ENCODE measurements around the gene PDE11A.

PDE11A gene

GRCh38 chr2:177784745-177785067, 287.9 kb downstream of the PDE11A start:
- Histone ChIP-seq H3K4me3 (no peak overlapping the region), H3K27ac (peak overlapping the region in 11 of 21 experiments; percentile 20 to 85 (median 65))

- H3K27ac ChIP-seq: peak overlapping the region in 15 of 21 experiments; percentile 12 to 85 (median 51)
- H3K4me3 ChIP-seq: no peak overlapping the region
Measured at GRCh38 chr2:177783835-177784744, 288.5 kb downstream of the PDE11A start.

- no peak overlapping the region for H3K4me3 ChIP-seq
- peak overlapping the region in 1 of 21 experiments; percentile 81 for H3K27ac ChIP-seq
Measured at GRCh38 chr2:177783091-177783490, 289.5 kb downstream of the PDE11A start.

- H3K4me3 ChIP-seq: no peak overlapping the region
- no peak overlapping the region for H3K27ac ChIP-seq
Measured at GRCh38 chr2:177782613-177783012, 290.0 kb downstream of the PDE11A start.

GRCh38 chr2:177778472-177778871, 294.1 kb downstream of the PDE11A start:
- Histone ChIP-seq H3K27ac (no peak overlapping the region), H3K4me3 (no peak overlapping the region)

GRCh38 chr2:177772529-177772928, 300.0 kb downstream of the PDE11A start:
- H3K27ac ChIP-seq: no peak overlapping the region
- H3K4me3 ChIP-seq: no peak overlapping the region

- no peak overlapping the region for H3K4me3 ChIP-seq
- no peak overlapping the region for H3K27ac ChIP-seq
Measured at GRCh38 chr2:177771191-177771590, 301.4 kb downstream of the PDE11A start.

- Histone ChIP-seq H3K27ac (no peak overlapping the region), H3K4me3 (no peak overlapping the region)
Measured at GRCh38 chr2:177767768-177768167, 304.8 kb downstream of the PDE11A start.

- H3K27ac ChIP-seq: no peak overlapping the region
- H3K4me3 ChIP-seq: no peak overlapping the region
Measured at GRCh38 chr2:177765698-177766097, 306.9 kb downstream of the PDE11A start.

- Histone ChIP-seq H3K27ac (no peak overlapping the region), H3K4me3 (no peak overlapping the region)
Measured at GRCh38 chr2:177763531-177764265, 308.9 kb downstream of the PDE11A start.

- Histone ChIP-seq H3K27ac (no peak overlapping the region), H3K4me3 (no peak overlapping the region)
Measured at GRCh38 chr2:177759443-177759842, 313.1 kb downstream of the PDE11A start.

- H3K4me3 ChIP-seq: no peak overlapping the region
- H3K27ac ChIP-seq: no peak overlapping the region
Measured at GRCh38 chr2:177758591-177759371, 313.8 kb downstream of the PDE11A start.

GRCh38 chr2:177756336-177756735, 316.2 kb downstream of the PDE11A start:
- Histone ChIP-seq H3K4me3 (no peak overlapping the region), H3K27ac (no peak overlapping the region)

- peak overlapping the region in 7 of 21 experiments; percentile 23 to 71 (median 49) for H3K27ac ChIP-seq
Measured at GRCh38 chr2:177754492-177754873, 318.1 kb downstream of the PDE11A start.

GRCh38 chr2:177753682-177754491, 318.7 kb downstream of the PDE11A start:
- H3K27ac ChIP-seq: peak overlapping the region in 6 of 21 experiments; percentile 23 to 71 (median 62)
- H3K4me3 ChIP-seq: no peak overlapping the region

More at GRCh38 chr2:177754492-177754873, 318.1 kb downstream of the PDE11A start:
- H3K4me3 ChIP-seq: no peak overlapping the region

- Histone ChIP-seq H3K4me3 (no peak overlapping the region), H3K27ac (no peak overlapping the region)
Measured at GRCh38 chr2:177748360-177748759, 324.2 kb downstream of the PDE11A start.

GRCh38 chr2:177747384-177747783, 325.2 kb downstream of the PDE11A start:
- Histone ChIP-seq H3K27ac (peak overlapping the region in 1 of 21 experiments; percentile 15), H3K4me3 (no peak overlapping the region)

GRCh38 chr2:177746358-177746757, 326.2 kb downstream of the PDE11A start:
- Histone ChIP-seq H3K4me3 (no peak overlapping the region), H3K27ac (no peak overlapping the region)

GRCh38 chr2:177745531-177745930, 327.0 kb downstream of the PDE11A start:
- Histone ChIP-seq H3K27ac (no peak overlapping the region), H3K4me3 (no peak overlapping the region)

Measured in skin epidermis (tissue), 12 donors.